Fibroblast of the conjunctiva (primary cell): ENCODE measurements around the gene GPD1L.
"Not testable (repeated sequence)": the region's sequence is repeated elsewhere in the genome, so short reads cannot be mapped to it uniquely, and the experiment has no call there.

ENCODE experiments used
- DNase-seq: peaks from one replicate; pipeline ENCODE4 v3.0.0-alpha.2; 2010; ENCODE audit warnings: low read depth

The GPD1L gene

DNA sequence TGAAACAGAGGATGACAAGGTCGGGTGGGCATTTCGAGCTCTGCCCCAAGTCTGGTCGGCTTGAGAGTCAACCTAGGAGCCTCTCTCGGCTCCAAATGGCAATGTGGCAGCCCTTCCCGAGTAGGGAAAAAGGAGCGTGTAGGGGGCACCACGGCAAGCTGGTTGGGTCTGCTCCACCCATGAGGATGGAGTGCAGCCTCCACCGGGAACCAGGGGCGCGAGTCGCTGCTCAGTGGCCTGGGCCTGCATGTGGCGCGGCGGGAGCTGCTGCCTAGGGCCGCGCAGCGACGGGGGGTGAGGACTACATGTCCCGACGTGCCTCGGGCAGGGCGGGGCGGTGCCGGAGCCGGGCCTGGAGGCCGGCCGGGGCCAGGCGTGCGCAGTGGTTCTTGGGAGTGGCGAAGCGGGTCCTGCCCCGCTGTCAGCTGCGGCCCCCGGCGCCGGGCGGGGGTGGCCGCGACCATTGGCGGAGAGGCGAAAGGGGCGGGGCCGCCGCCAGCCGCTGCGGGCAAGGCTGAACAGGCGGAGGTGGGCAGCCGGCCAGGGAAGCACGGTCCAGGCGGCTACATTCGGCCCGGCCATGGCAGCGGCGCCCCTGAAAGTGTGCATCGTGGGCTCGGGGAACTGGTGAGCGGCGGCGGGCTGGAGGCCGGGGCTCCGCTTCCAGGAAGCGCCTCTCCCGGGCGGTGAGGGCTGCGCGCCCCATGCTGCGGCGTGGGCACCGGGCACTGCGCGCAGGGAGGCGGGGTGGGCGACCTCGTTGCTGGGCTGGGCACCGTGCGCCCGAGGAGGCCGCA is at the start of gene GPD1L:
GPD1L (plus strand) TSS at position 489 of the 797 bp plus-strand sequence; CDS start at position 581, 92 bp downstream.
- peak; percentile 91 for DNase-seq

DNA sequence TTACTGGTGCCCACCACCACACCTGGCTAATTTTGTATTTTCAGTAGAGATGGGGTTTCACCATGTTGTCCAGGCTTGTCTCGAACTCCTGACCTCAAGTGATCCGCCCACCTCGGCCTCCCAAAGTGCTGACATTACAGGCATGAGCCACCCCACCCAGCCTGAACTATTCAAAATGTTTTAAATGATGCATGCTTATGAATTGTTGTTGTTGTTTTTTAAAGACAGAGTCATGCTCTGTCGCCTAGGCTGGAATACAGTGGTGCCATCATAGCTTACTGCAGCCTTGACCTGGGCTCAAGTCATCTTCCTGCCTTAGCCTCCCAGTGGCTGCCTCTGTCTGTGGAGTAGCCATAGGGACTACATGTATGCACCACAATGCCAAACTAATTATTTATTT is 48.0 kb upstream of the GPD1L start:
- not testable (repeated sequence) for DNase-seq

DNA sequence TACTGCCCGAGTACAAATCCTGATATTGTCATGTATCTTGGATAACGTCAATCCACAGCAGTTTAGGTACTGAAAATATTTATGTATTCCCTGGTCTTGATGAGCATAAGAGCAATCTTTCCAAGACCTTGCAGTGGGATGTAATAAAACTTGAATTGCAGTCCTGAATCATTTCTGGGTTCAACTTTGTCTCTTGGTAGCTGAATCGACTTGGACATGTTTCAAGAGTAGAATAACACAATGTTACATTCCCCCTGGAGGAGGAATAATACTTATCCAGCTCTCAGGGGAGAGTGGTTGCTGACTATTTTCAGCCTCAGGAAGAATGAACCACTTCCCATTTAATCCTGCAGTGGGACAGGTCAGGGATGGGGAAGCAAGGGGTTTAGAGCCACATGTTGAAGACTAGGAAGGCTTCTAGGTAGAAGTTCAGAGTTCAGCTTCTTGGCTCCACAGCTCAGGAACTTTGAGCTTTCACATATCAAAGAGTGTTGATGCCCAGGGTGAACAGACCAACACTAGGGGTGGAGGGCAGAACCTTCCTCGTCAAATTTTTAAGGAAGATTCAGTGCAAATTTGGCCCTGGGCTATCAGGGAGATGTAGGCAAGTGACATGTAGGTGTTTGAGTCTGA is 43.4 kb upstream of the GPD1L start:
- DNase-seq = no peak

- DNase-seq = no peak
These were observed 39.7 kb upstream of the GPD1L start for GRCh38 chr3:32066686-32067085.

DNA sequence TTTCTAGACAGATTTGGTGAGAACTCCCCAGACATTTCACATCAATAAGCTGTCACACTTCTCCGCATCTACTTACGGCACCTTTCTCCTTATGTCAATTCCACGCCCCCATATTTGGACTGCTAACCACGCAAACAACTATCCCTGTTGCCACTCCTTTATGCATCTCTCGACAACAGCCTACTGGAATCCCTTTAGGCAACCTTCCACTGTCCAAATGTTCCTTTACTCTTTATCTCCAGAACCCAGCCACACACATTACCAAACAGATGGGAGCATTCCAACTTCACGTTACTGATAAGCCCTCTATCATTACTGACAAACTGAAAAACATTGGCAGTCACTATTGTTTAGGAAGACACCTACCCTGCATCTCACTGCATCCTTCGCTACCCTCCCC is 32.2 kb upstream of the GPD1L start:
- not testable (repeated sequence) for DNase-seq

DNA sequence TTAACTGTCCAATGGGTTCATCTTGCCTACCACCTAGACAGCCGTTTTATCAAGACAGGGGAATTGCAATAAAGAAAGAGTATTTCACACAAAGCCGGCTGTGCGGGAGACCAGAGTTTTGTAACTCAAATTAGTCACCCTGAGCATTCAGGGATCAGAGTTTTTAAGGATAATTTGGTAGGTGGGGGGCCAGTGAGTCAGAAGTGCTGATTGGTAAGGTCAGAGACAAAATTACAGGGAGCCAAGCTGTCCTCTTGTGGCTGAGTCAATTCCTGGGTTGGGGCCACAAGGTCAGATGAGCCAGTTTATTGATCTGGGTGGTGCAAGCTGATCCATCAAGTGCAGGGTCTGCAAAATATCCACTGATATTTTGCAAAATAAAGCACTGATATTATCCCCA is 29.9 kb upstream of the GPD1L start:
- DNase-seq = peak; percentile 5

DNA sequence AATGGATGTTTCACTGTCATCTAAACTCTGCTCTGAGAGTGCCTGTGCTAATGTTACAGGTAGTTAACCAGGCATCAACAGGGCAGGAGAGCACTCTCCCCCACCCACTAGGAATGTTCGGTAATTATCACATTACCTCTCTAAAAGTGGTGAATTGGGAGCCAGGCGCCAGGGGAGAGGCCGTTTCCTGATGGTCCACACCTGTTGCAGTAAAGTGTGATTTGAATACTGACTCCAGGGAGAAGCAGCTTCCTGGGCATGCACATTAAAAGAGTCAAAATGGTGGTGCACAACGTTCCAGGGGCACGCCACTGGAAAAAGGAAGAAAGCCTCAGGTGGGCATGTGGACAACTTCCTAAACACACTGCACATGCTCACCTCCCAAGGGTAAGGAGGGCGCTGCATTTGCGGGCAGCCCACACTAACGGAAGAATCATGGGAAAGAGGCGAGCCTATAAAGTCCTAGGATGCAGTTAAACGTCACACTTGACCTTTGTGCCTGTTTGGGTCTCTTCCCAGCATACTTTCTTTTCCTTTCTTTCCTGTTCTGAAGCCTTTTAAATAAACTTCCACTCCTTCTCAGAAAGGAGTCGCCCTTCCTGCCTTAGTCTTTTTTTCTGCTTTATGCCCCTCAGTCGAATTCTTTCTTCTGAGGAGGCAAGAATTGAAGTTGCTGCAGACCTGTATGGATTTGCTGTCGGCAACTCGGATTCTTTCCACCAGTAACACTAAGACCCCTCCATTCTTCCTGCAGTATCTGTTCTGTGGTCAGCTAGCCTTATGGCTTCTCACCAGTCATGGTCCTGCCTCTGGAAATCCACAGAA is 28.9 kb upstream of the GPD1L start:
- DNase-seq = no peak

- DNase-seq = no peak
These were observed 28.3 kb upstream of the GPD1L start for GRCh38 chr3:32078085-32078634.

DNA sequence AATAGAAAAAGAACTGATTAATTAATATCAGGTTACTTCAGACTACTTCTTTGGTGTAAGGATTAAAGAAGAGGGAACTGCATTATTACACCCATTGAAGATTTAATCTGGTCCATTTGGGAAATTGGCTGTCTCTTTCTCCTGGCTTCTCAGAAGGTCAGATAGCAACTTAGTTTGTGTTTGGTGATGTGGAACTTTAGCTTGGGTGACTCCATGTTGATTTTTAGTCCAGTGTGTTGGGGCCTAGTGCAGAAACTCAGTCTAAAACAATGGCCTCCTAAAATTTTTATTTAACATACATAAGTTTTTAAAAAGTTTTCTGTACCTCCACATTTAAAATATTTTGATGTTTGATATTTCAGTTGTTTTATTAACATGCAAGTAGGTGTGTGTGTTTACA is 27.6 kb upstream of the GPD1L start:
- DNase-seq = no peak

- DNase-seq = no peak
These were observed 23.7 kb upstream of the GPD1L start for GRCh38 chr3:32082721-32083120.

DNA sequence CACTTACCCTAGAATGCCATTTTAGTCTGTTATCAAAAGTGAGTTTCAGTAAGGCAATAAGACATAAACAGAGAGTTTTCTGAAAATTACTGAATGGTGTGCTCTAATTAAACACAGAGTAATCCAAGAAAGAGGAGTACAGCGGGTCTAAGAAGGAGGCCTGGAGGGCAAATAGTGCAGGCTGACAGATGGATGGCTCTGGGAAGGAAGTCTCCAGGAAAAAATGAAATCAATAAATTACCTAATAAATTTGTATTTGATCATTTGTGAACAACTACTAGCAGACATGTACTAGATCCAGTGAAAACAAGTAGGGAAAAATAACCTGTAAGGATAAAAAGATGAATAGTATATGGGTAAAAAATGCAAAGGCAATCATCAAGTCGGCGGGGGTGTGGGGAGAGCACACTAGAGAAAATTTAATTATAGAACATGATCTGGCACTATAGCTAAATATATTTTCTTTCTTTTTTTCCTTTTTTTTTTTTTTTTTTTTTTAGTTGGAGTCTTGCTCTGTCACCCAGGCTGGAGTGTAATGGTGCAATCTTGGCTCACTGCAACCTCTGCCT is 22.6 kb upstream of the GPD1L start:
- no peak for DNase-seq

DNA sequence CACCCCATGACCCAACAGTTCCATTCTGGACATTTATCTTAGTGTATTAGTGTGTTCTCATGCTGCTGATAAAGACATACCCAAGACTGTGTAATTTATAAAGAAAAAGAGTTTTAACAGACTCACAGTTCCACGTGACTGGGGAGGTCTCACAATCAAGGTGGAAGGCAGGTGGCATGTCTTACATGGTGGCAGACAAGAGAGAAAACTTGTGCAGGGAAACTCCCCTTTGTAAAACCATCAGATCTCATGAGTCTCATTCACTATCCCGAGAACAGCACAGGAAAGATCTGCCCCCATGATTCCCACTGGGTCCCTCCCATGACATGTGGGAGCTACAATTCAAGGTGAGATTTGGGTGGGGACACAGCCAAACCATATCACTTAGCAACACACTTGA is 21.6 kb upstream of the GPD1L start:
- no peak for DNase-seq

- no peak for DNase-seq
These were observed 20.0 kb upstream of the GPD1L start for GRCh38 chr3:32086464-32086863.

- DNase-seq = no peak
These were observed 16.9 kb upstream of the GPD1L start for GRCh38 chr3:32089476-32089875.

- DNase-seq = no peak
These were observed 13.2 kb upstream of the GPD1L start for GRCh38 chr3:32093204-32093603.

DNA sequence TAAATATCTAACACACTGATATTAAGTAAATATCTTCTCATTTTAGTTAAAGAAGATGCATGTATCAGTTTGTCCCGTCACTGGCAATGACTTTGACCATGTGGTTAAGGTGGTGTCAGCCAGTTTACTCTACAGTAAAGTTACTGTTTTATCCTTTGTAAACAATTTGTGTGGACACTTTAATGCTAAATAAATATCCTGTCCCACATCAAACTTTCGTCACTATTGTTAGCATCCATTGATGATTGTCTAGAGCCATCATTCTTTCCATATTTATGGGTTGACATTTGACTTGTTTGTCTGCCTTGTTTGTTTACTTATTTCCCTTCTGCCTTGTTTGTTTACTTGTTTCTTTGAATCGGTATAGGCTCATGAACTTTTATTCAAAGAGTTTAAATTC is 11.0 kb upstream of the GPD1L start:
- no peak for DNase-seq

GRCh38 chr3:32097768-32098167 is 8.7 kb upstream of the GPD1L start:
- DNase-seq = no peak

- no peak for DNase-seq
These were observed 7.9 kb upstream of the GPD1L start for GRCh38 chr3:32098528-32098927.

DNA sequence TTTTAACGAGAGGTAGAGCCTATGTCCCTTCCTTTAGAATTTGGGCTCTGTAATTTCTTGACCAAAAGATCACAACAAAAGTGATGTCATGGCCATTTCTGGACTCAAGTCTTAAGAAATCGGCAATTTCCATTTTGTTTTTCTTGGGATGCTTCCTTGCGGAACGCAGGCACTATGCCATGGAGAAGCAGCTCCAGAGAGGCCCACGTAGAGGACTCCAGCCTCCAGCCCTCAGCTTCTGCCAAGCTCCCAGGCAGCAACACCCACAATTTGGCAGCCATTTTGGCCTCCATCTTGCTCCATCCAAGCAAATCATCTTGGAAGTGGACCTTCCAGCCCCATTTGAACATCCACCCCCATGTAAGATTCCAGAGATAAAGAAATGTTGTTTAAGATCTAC is 6.0 kb upstream of the GPD1L start:
- no peak for DNase-seq

DNA sequence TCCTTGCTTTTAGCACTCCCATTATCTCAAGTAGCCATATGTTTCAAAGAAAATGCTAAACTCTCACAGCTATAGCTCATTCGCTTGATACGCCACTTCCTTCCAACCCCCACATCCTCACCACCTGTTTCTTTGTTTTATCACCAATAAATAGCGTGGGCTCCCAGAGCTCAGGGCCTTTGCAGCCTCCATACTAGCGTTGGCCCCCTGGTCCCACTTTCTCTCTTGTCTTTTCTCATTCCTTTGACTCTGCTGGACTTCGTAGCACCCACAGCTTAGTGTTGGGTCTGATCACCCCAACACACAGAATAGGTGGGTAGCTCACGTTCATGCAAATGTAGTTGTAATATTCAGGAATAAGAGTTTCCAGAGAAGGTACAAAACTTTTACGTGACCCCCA is 4.1 kb upstream of the GPD1L start:
- DNase-seq = no peak

GRCh38 chr3:32104492-32104891 is 1.9 kb upstream of the GPD1L start:
- DNase-seq = no peak
